ENCODE results near the gene PIGS.

GRCh38 chr17:28551421-28552175 lies 19.7 kb downstream of the PIGS start:
- no peak for TF ChIP-seq CTCF (IDR thresholded peaks at IDR 0.05)
- TF ChIP-seq POLR2A (IDR thresholded peaks at IDR 0.05) = no peak
- no peak for TF ChIP-seq POLR2AphosphoS5 (IDR thresholded peaks at IDR 0.05)

Measured in breast epithelium (tissue), 3 donors.